Glutamatergic neuron (in vitro differentiated cells): ENCODE results near the gene SHANK1. TPM values are rescaled to one million over a fixed set of nuclear protein-coding genes. Genes with fewer than 3 reads are reported as not detected.

Experiments
- DNase-seq: peaks from one replicate; pipeline ENCODE4 v3.0.0; 2022
- H3K27ac Mint-ChIP-seq: one replicate; pipeline ENCODE4 v1.8.0; 2020; ENCODE audit warnings: mild to moderate bottlenecking, mixed read lengths, inconsistent platforms; ENCODE audit not compliant: unreplicated experiment
- H3K27me3 Mint-ChIP-seq: one replicate; pipeline ENCODE4 v1.8.0; 2020; ENCODE audit warnings: mild to moderate bottlenecking, moderate library complexity, mixed read lengths, inconsistent platforms; ENCODE audit not compliant: unreplicated experiment
- H3K36me3 Mint-ChIP-seq: one replicate; pipeline ENCODE4 v1.8.0; 2020; ENCODE audit warnings: mild to moderate bottlenecking, mixed read lengths, inconsistent platforms; ENCODE audit not compliant: unreplicated experiment
- H3K4me1 Mint-ChIP-seq: one replicate; pipeline ENCODE4 v1.8.0; 2020; ENCODE audit warnings: mild to moderate bottlenecking, low read depth, mixed read lengths, inconsistent platforms; ENCODE audit not compliant: unreplicated experiment
- H3K4me3 Mint-ChIP-seq: one replicate; pipeline ENCODE4 v1.8.0; 2020; ENCODE audit warnings: mild to moderate bottlenecking, mixed read lengths, inconsistent platforms; ENCODE audit not compliant: unreplicated experiment
- H3K9me3 Mint-ChIP-seq: one replicate; pipeline ENCODE4 v1.8.0; 2020; ENCODE audit warnings: mild to moderate bottlenecking, moderate library complexity, mixed read lengths, inconsistent platforms; ENCODE audit not compliant: unreplicated experiment
- total RNA-seq: library from RNA; stranded (reverse); fragmentation: NEBNext Ultra II Directional; extraction: Animal tissue kit (Norgen Biotek cat#: 25700); gene quantifications from one replicate; pipeline ENCODE4 v1.2.1, GENCODE V29; 2021; ENCODE audit not compliant: unreplicated experiment
- TF ChIP-seq, protein P1 (sequence below): fragments of 200-600 bp; sonication (generic); IDR thresholded peaks from one replicate; pipeline ENCODE4 v1.5.0; 2021; ENCODE audit not compliant: partially characterized antibody, unreplicated experiment

SHANK1 gene
- total RNA-seq, 1 donor from 2014 or later: 19.0 TPM

DNA sequence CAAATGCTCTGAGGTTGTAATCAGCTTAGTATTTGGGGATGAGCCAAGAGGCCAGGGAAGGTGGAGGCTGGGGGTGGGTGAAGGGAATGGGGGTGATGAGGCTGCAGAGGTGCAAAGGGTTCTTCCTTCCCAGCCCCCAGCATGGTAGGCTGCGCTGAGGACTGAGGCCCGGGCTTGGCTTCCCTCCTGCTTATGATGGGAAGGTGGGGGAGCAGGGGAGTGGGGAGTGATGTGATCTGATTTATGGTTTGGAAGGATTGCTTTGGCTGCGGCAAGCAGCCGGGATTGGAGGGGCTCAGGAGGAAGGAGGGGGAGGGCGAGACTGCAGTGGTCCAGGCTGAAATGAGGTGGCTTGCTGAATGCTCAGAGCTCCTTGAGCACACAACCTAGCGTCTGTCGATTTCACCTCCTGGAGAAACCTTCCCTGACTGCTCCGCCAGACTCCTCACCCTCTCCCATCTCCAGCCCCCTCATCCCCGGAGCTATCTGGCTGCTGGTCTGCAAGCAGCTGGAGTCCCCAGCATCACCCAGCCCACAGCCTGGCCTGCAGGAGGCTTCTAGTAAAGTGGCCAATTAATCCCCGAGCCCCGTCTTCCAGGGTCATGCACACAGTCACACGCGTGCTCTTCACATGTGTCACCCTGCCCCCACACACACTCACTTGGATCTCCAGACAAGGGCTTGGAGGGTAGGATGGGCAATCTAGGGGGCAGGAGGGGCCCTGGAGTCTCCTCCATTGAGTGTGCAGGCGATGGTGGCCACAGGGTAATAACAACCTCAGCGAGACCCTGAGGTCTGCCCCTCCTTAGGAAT lies 2.8 kb upstream of the SHANK1 start:
- peaks cover 14% of the 10 kb centered on the region for H3K9me3 Mint-ChIP-seq
- TF ChIP-seq, protein P1, sequence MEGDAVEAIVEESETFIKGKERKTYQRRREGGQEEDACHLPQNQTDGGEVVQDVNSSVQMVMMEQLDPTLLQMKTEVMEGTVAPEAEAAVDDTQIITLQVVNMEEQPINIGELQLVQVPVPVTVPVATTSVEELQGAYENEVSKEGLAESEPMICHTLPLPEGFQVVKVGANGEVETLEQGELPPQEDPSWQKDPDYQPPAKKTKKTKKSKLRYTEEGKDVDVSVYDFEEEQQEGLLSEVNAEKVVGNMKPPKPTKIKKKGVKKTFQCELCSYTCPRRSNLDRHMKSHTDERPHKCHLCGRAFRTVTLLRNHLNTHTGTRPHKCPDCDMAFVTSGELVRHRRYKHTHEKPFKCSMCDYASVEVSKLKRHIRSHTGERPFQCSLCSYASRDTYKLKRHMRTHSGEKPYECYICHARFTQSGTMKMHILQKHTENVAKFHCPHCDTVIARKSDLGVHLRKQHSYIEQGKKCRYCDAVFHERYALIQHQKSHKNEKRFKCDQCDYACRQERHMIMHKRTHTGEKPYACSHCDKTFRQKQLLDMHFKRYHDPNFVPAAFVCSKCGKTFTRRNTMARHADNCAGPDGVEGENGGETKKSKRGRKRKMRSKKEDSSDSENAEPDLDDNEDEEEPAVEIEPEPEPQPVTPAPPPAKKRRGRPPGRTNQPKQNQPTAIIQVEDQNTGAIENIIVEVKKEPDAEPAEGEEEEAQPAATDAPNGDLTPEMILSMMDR: no peak
- H3K4me3 Mint-ChIP-seq: no peak overlapping the region
- no peaks in the 10 kb centered on the region for H3K36me3 Mint-ChIP-seq
- no peak overlapping the region for H3K27ac Mint-ChIP-seq
- H3K27me3 Mint-ChIP-seq: peaks cover 35% of the 10 kb centered on the region
- DNase-seq: no peak
- H3K4me1 Mint-ChIP-seq: peaks cover 22% of the 10 kb centered on the region

DNA sequence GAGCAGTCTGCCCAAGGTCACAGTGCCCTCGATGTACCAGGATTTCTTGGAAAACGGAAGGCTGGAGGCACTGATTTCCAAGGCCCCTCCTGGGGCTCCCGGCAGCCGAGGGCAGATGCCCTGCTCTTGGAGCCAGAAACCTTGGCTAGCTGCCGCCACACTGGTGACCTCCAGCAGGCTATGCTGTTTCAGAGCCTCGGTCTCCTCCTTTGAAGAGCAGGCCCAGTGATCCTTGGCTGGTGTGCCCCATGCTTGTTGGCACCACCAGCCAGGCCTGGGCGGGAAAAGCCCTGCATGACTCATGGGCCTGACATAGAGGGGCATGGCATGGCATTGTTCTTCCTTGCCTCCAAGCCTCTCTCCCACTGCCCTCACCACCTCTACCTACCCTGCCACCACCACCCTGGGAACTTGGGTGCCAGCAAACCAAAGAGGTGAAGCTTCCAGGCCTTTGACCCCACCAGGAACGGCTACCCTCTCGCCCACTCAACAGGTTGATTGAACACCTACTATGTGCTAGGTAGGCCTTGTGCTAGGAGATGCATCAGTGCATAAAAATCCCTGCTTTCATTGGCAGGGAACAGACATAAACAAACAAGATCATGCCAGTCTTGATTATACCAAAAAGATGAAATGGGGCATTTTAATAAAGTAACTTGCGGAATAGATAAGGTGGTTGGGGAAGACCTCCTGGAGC lies 2.0 kb upstream of the SHANK1 start:
- Mint-ChIP-seq H3K4me1 (peaks cover 15% of the 10 kb centered on the region), H3K27ac (no peak overlapping the region), H3K4me3 (peak overlapping the region; percentile 44), H3K27me3 (peaks cover 39% of the 10 kb centered on the region), H3K36me3 (no peaks in the 10 kb centered on the region), H3K9me3 (peaks cover 15% of the 10 kb centered on the region)
- no peak for DNase-seq
- TF ChIP-seq, protein P1: no peak

DNA sequence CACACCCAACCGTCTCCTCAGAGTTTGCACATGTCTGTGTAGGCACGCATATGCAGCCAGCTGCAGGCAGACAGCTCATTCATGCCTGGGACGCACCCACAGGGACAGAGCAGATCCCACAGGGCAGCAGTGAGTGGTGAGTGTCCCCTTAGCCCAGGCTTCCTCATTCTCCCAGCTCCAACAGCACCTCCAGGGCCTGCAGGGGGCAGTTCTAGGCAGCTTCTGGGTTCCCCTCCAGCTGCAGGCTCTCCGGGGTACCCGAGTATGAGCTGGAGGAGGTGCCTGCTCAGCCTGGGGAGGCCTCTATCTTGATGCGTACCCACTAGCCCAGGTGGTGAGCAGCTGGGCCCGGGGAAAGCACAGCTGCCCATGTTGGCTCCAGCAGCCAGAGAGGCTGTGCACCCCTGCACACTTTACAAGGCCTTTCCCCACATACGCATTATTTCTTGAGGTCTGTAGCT lies 1.3 kb upstream of the SHANK1 start:
- Mint-ChIP-seq H3K36me3 (no peaks in the 10 kb centered on the region), H3K4me1 (peaks cover 15% of the 10 kb centered on the region), H3K9me3 (peaks cover 13% of the 10 kb centered on the region), H3K27me3 (peaks cover 39% of the 10 kb centered on the region), H3K4me3 (peak overlapping the region; percentile 40), H3K27ac (no peak overlapping the region)
- TF ChIP-seq, protein P1: no peak
- DNase-seq: no peak

DNA sequence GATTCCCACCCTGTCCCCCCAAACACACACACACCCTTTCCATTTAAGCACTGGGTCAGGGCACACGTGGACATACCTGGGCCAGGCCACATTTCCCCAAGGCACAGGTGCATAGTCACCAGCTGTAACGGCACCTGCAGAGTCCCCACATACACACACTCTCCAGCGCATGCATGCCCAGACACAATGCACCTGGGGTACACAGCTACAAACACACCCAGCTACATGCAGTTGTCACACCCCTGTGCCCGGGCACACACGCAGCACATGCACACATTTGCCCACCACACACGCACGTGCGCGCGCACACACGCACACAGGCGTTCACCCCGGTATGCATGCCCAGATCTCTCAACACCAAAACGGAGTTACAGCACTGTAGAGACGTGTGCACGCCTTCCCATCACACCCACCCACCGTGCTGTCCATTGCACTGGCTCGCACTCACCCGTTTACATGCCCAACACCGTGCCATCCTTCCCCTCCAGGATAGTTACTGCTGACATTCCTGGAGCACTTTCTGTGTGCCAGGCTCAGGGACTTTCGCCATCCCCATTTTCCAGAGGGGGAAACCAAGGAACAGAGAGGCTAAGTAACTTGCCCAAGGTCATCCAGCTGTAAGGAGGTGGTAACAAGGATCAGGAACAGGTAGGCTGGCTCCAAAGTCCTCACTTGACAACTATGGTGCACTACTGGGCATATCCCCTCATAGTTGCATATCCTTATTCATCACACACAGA lies 749 bp upstream of the SHANK1 start:
- no peak for DNase-seq
- TF ChIP-seq, protein P1: no peak
- H3K27me3 Mint-ChIP-seq: peaks cover 39% of the 10 kb centered on the region
- peaks cover 15% of the 10 kb centered on the region for H3K4me1 Mint-ChIP-seq
- peak overlapping the region; percentile 13 for H3K27ac Mint-ChIP-seq
- no peaks in the 10 kb centered on the region for H3K36me3 Mint-ChIP-seq
- H3K9me3 Mint-ChIP-seq: peaks cover 9% of the 10 kb centered on the region
- H3K4me3 Mint-ChIP-seq: peak overlapping the region; percentile 40
